LNCAP (cell line): ENCODE measurements around the gene PRAC1.

Experiments used
- TF ChIP-seq, protein P1 (sequence below): fragments of 450-650 bp; IDR thresholded peaks from 2 replicates; pipeline ENCODE4 v1.5.1; 2017; ENCODE audit warnings: mild to moderate bottlenecking

Gene PRAC1

DNA sequence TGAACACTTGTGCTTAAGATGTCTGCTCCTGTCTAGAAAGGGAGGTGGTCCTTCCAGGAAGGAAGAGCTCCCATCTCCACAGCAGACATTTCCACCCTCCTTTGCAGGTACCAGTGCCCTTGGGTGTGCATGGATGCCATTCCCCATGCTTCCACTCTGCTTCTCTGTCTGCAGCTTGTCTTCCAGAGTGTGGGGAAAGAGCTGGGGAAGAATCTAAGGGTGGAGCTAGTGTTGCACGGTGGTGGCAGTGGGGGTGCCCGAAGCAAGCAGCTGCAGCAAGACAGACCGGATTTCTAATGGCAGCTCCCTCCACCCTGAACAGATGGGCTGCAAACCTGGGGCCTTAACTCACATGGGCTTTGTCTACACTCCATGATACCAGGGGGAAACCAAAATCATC lies 28.9 kb upstream of the PRAC1 start:
- TF ChIP-seq, protein P1, sequence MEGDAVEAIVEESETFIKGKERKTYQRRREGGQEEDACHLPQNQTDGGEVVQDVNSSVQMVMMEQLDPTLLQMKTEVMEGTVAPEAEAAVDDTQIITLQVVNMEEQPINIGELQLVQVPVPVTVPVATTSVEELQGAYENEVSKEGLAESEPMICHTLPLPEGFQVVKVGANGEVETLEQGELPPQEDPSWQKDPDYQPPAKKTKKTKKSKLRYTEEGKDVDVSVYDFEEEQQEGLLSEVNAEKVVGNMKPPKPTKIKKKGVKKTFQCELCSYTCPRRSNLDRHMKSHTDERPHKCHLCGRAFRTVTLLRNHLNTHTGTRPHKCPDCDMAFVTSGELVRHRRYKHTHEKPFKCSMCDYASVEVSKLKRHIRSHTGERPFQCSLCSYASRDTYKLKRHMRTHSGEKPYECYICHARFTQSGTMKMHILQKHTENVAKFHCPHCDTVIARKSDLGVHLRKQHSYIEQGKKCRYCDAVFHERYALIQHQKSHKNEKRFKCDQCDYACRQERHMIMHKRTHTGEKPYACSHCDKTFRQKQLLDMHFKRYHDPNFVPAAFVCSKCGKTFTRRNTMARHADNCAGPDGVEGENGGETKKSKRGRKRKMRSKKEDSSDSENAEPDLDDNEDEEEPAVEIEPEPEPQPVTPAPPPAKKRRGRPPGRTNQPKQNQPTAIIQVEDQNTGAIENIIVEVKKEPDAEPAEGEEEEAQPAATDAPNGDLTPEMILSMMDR: no peak

DNA sequence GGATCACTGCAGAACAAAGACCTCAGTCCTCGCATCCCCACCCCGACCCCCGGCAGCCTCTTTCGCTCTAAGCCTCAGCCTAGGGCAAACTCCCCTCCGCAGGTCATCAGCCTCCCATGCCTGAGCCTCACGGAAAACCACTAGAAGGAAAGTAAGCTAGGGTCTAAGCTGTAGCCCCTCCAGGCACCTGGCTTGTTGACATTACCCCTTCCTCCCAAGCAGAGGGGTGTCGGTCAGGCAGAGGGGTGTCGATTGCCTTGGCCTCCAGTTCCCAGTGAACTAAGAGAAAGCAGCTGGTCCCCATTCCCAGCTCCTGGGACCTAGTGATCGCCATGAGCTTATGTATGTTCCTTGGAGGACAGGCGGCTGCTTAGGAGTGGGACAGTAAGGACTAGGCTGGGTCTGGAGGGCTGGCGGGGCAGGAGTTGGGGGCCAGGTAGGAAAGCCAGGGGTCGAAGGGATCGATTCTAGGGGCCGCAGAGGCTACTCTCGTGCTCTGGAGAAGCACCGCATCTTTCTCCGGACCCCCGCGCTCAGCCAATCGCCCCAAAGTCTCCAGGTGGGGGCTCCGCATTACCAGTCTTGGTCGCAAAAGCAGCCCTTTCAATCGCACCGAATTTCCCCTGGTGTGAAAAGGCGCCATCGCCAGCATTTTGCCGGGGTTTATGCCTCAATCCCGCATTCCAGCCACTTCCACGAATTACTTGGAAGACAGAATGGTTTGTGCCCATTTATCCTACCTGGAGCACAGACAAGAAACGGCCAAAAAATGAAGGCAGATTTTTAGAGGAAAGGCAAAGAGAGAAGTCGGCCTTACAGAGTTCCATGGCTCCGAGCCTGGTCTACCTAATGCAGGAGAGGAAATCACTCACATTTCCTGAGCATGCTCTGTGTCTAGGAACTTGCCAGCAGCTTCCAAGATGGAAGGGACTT lies 27.6 kb upstream of the PRAC1 start:
- TF ChIP-seq, protein P1: no peak

DNA sequence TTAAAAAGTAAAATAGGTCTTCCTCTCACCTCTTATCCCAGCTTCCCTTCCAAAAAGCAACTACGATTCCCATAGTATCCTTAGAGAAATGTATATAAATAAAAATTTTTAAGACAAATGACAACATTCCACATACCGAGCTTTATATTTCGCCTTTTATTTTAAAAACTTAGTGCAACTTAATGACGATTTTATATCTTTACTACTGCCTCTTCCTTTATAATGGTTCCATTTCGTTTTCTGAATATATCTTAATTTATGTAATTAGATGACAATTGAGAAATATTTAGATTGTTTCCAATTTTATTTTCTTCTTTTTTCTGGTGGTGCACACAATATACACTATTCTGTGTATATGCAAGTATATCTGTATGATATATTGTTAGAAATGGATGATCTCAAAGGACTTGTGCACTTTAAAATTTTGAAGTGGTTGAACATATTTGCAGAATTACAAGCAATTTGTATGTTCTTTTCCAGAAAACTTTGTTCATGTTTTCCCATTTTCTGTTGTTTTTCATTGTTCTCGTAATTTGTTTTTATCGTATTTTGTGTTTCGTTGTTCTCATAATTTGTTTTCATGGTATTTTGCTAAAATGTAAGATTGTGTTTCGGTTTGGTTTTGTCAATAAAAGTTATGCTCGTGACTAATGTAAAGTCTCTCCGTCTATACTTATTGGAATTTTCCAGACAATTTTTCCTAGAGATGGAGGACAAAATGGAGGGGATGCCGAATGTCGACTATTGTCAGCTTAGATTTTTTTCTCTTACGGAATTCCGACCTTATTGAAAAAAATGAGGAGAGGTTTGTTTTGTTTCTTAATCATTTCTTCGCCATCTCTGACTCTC lies 26.6 kb upstream of the PRAC1 start:
- TF ChIP-seq, protein P1: no peak

DNA sequence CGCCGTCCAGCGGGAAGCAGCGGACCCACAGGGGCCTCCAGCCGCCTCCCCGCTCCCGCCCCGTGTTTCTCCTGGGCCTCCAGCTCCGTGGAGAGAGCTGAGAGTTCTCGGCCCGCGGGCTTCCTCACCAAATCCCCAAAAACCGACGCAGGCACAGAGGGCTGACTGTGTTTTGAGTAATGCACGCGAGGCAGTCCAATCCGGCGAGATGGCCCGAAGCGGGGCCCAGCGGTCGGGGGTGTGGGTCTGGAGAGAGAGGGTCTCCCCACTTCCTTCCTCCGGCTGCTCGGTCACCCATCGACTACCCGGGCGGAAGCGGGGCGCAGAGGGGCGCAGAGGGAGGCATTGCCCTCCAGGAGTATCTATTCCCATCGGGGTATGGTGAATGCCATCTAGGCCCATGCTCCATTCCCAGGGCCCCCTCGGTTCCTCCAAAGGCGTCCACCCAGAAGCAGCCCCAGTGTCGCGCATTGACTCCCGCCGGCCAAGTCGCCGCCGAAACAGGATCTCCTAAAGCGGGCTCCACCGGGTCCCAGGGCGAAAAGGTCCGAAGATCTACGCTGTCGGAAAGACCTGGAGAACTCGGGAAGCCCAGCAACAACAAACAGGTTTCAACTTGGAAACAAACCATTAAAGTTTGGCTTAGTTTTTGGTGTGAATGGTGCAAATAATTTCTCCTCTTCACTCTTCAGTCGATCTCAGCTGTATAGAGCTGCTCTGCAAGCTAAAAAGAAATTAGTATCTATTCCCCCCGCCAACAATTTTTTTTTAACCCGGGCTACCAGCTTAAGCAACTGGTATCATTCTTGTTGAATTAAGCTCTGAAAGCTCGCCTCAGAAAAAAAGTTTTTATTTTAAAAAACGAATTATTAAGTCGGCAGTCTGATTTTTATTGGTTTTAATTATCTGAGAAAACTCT lies 25.4 kb upstream of the PRAC1 start:
- TF ChIP-seq, protein P1: no peak

DNA sequence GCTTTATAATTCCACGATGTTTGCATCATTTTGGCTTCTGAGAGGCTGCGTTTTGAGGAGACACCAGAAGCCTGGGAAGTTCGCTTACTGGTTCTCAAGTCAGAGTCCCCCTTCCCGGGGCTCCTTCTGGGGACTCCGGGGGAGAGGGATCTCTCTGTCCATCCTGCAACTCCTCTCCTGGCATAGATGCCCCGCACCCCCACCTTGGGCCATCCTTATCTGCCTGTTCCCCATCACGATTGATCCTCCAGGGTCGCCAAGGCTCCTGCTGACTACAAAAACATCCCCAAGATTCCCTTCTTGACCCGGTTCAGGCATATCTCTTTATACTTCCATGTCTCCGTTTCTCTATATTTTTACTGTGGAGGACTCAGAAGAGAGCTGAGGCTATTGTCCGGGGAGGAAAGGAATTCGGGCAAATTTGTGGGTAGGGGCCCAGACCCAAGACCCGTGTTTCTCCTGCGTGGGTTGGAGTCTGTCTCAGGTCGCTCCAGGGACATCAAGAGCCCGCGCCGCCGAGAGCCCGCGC lies 24.7 kb upstream of the PRAC1 start:
- TF ChIP-seq, protein P1: no peak

DNA sequence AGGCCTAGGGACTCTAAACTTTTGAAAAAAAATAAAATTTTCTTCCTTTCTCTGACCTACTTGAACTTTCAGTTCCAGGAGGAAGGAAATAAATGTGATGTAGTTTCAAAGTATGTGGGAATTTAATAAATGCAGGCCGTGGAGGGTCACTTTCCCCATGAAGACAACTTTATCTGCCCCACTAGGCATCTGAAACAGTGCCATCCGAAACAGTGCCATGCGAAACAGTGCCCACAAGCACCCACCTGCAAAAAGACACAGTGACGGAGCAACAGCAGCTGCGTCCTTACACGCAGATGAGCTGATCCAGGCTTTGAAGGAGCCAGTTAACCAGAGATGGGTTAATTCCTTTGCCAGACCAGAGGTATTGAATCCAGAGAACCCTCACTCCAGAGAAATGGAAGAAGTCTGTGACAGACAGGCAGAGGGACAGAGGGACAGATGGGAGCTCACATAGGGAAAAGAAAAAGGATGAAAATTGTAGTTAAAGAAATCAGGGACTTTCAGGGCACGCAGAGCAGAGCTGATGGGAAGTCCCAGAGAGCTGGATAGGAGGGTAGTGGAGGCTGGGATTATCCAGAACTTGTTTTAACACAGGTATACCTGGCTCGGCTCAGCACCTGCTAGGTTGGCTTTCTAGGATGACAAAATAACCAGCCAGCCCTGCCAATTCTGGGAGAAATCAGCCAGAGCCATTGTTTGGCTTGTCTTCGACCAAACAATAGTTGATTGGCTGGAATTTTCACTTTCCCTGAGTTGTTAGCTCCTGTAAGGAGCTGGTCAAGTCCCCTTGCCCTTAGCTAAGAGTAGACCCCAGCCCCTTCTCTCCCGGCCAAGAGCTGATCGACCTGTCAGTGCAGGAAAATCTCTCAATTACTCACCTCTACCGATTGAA lies 23.3 kb upstream of the PRAC1 start:
- TF ChIP-seq, protein P1: no peak
